ENCODE data around the gene AEBP1.

AEBP1 gene

GRCh38 chr7:44061645-44062179, 42.4 kb upstream of the AEBP1 start:
- H3K27ac ChIP-seq (ENCODE audit: low read length) = no peak overlapping the region
- H3K36me3 ChIP-seq (ENCODE audit: control insufficient read depth, insufficient read depth, low read length) = peaks cover 35% of the 10 kb centered on the region
- no peak for DNase-seq (ENCODE audit: low read depth, low spot score)
- no peaks in the 10 kb centered on the region for H3K9me3 ChIP-seq (ENCODE audit: control insufficient read depth, insufficient read depth, low read length)
- no CpG with 5 or more reads among the region's 8 CpGs for WGBS (ENCODE audit: insufficient coverage, insufficient read length)
- H3K4me1 ChIP-seq (ENCODE audit: control insufficient read depth, insufficient read depth, low read length) = peaks cover 16% of the 10 kb centered on the region
- no peak overlapping the region for H3K4me3 ChIP-seq (ENCODE audit: low read length)
- H3K27me3 ChIP-seq (ENCODE audit: control insufficient read depth, insufficient read depth, low read length) = no peaks in the 10 kb centered on the region

GRCh38 chr7:44062180-44062902, 41.8 kb upstream of the AEBP1 start:
- no CpG with 5 or more reads among the region's 11 CpGs for WGBS (ENCODE audit: insufficient coverage, insufficient read length)
- DNase-seq (ENCODE audit: low read depth, low spot score) = no peak

GRCh38 chr7:44062903-44063295, 41.2 kb upstream of the AEBP1 start:
- no peak for DNase-seq (ENCODE audit: low read depth, low spot score)
- WGBS (ENCODE audit: insufficient coverage, insufficient read length) = no CpG with 5 or more reads among the region's 3 CpGs

More at GRCh38 chr7:44062180-44062902, 41.8 kb upstream of the AEBP1 start:
- peaks cover 16% of the 10 kb centered on the region for H3K4me1 ChIP-seq (ENCODE audit: control insufficient read depth, insufficient read depth, low read length)
- no peaks in the 10 kb centered on the region for H3K27me3 ChIP-seq (ENCODE audit: control insufficient read depth, insufficient read depth, low read length)
- no peak overlapping the region for H3K27ac ChIP-seq (ENCODE audit: low read length)
- no peak overlapping the region; the same call in 1 of the 2 replicates for H3K4me3 ChIP-seq (ENCODE audit: low read length)
- peaks cover 30% of the 10 kb centered on the region for H3K36me3 ChIP-seq (ENCODE audit: control insufficient read depth, insufficient read depth, low read length)
- H3K9me3 ChIP-seq (ENCODE audit: control insufficient read depth, insufficient read depth, low read length) = no peaks in the 10 kb centered on the region

GRCh38 chr7:44063547-44063893, 40.6 kb upstream of the AEBP1 start:
- Histone ChIP-seq H3K27me3 (ENCODE audit: control insufficient read depth, insufficient read depth, low read length) (no peaks in the 10 kb centered on the region), H3K4me3 (ENCODE audit: low read length) (no peak overlapping the region), H3K4me1 (ENCODE audit: control insufficient read depth, insufficient read depth, low read length) (peaks cover 16% of the 10 kb centered on the region), H3K36me3 (ENCODE audit: control insufficient read depth, insufficient read depth, low read length) (peaks cover 24% of the 10 kb centered on the region), H3K27ac (ENCODE audit: low read length) (no peak overlapping the region), H3K9me3 (ENCODE audit: control insufficient read depth, insufficient read depth, low read length) (no peaks in the 10 kb centered on the region)
- DNase-seq (ENCODE audit: low read depth, low spot score) = no peak
- WGBS (ENCODE audit: insufficient coverage, insufficient read length) = no CpG with 5 or more reads among the region's 10 CpGs

More at GRCh38 chr7:44062903-44063295, 41.2 kb upstream of the AEBP1 start:
- Histone ChIP-seq H3K27ac (ENCODE audit: low read length) (no peak overlapping the region), H3K4me1 (ENCODE audit: control insufficient read depth, insufficient read depth, low read length) (peaks cover 16% of the 10 kb centered on the region), H3K9me3 (ENCODE audit: control insufficient read depth, insufficient read depth, low read length) (no peaks in the 10 kb centered on the region), H3K27me3 (ENCODE audit: control insufficient read depth, insufficient read depth, low read length) (no peaks in the 10 kb centered on the region), H3K4me3 (ENCODE audit: low read length) (no peak overlapping the region; the same call in 1 of the 2 replicates), H3K36me3 (ENCODE audit: control insufficient read depth, insufficient read depth, low read length) (peaks cover 30% of the 10 kb centered on the region)

GRCh38 chr7:44063894-44064651, 40.1 kb upstream of the AEBP1 start:
- Histone ChIP-seq H3K4me1 (ENCODE audit: control insufficient read depth, insufficient read depth, low read length) (peaks cover 16% of the 10 kb centered on the region), H3K27ac (ENCODE audit: low read length) (no peak overlapping the region), H3K4me3 (ENCODE audit: low read length) (no peak overlapping the region), H3K9me3 (ENCODE audit: control insufficient read depth, insufficient read depth, low read length) (no peaks in the 10 kb centered on the region), H3K36me3 (ENCODE audit: control insufficient read depth, insufficient read depth, low read length) (peaks cover 18% of the 10 kb centered on the region), H3K27me3 (ENCODE audit: control insufficient read depth, insufficient read depth, low read length) (no peaks in the 10 kb centered on the region)
- no CpG with 5 or more reads among the region's 16 CpGs for WGBS (ENCODE audit: insufficient coverage, insufficient read length)
- no peak for DNase-seq (ENCODE audit: low read depth, low spot score)

DNA sequence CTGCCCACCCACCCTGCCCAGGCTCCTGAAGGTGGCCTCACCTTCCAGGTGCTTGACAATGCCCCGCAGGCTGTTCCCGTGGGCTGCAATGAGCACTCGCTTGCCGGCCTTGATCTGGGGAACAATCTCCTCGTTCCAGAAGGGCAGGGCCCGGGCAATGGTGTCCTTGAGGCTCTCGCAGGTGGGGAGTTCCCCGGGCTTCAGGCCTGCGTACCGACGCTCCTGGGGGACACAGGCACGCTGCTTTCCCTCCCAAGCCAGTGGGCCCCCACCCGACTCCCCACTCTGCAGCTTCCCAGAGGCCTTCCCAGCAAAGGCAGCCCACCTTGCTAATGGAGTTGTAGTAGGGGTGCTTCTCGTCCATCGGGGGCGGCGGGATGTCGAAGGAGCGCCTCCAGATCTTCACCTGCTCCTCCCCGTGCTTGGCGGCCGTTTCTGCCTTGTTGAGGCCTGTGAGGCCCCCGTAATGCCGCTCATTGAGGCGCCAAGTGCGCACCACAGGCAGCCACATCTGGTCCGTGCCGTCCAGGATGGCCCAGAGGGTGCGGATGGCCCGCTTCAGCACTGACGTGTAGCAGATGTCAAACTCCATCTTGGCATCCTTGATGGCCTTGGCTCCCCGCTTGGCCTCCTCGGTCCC, 39.2 kb upstream of the AEBP1 start:
- Histone ChIP-seq H3K27me3 (ENCODE audit: control insufficient read depth, insufficient read depth, low read length) (no peaks in the 10 kb centered on the region), H3K4me1 (ENCODE audit: control insufficient read depth, insufficient read depth, low read length) (peaks cover 16% of the 10 kb centered on the region), H3K27ac (ENCODE audit: low read length) (no peak overlapping the region), H3K36me3 (ENCODE audit: control insufficient read depth, insufficient read depth, low read length) (peaks cover 12% of the 10 kb centered on the region), H3K9me3 (ENCODE audit: control insufficient read depth, insufficient read depth, low read length) (no peaks in the 10 kb centered on the region), H3K4me3 (ENCODE audit: low read length) (no peak overlapping the region)
- DNase-seq (ENCODE audit: low read depth, low spot score) = no peak
- no CpG with 5 or more reads among the region's 33 CpGs for WGBS (ENCODE audit: insufficient coverage, insufficient read length)

DNA sequence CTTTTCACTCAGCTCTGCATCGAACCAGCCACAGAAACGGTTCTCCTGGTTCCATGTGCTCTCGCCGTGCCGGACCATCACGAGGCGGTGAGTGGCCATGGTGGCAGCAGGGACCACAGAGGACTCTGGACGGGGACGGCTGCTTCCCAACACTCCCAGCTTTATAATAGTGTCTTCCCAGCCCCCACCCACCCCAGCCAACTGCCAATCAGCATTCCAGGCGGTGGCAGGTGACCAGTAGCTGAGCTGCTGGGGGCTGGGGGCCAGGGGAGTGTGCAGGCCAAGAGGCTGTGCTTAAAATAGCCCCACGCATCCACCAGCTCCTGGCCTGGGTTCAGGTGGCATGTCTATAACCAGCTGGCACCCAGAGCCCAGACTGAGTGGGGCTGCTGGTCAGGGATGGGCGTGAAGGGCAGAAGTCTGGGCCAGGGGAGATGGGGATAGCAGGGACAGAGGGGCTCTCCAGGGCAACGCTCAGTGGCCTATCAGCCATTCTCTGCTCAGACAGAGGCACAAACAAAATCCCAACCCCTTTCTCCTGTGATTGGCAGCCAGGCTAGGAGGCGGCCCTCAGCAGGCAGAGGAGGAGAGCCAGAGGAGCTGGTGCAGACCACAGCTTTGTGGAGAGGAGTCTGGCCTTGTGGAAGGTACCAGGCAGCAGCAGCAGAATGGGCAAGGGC, 38.6 kb upstream of the AEBP1 start, which contains the start of gene PGAM2:
Gene PGAM2 (minus strand): TSS at position 137 of the 680 bp plus-strand sequence. CDS start 38 bp downstream, at position 99.
- no peaks in the 10 kb centered on the region for H3K27me3 ChIP-seq (ENCODE audit: control insufficient read depth, insufficient read depth, low read length)
- peaks cover 5% of the 10 kb centered on the region; the same call in 1 of the 2 replicates for H3K36me3 ChIP-seq (ENCODE audit: control insufficient read depth, insufficient read depth, low read length)
- peaks cover 16% of the 10 kb centered on the region for H3K4me1 ChIP-seq (ENCODE audit: control insufficient read depth, insufficient read depth, low read length)
- DNase-seq (ENCODE audit: low read depth, low spot score) = no peak
- H3K27ac ChIP-seq (ENCODE audit: low read length) = no peak within 1 kb of the TSS
- WGBS (ENCODE audit: insufficient coverage, insufficient read length) = no CpG with 5 or more reads among the region's 14 CpGs
- H3K9me3 ChIP-seq (ENCODE audit: control insufficient read depth, insufficient read depth, low read length) = no peaks in the 10 kb centered on the region
- H3K4me3 ChIP-seq (ENCODE audit: low read length) = no peak within 1 kb of the TSS

- no peak overlapping the region for H3K4me3 ChIP-seq (ENCODE audit: low read length)
- no CpG with 5 or more reads among the region's 6 CpGs for WGBS (ENCODE audit: insufficient coverage, insufficient read length)
- DNase-seq (ENCODE audit: low read depth, low spot score) = no peak
- H3K36me3 ChIP-seq (ENCODE audit: control insufficient read depth, insufficient read depth, low read length) = 0 out of 2 replicates have a peak, but pooled peaks cover 4% of the 10 kb centered on the region
- H3K4me1 ChIP-seq (ENCODE audit: control insufficient read depth, insufficient read depth, low read length) = peaks cover 16% of the 10 kb centered on the region
- H3K27ac ChIP-seq (ENCODE audit: low read length) = no peak overlapping the region
- H3K9me3 ChIP-seq (ENCODE audit: control insufficient read depth, insufficient read depth, low read length) = no peaks in the 10 kb centered on the region
- H3K27me3 ChIP-seq (ENCODE audit: control insufficient read depth, insufficient read depth, low read length) = no peaks in the 10 kb centered on the region
These were observed 38.1 kb upstream of the AEBP1 start for GRCh38 chr7:44066111-44066460.

DNA sequence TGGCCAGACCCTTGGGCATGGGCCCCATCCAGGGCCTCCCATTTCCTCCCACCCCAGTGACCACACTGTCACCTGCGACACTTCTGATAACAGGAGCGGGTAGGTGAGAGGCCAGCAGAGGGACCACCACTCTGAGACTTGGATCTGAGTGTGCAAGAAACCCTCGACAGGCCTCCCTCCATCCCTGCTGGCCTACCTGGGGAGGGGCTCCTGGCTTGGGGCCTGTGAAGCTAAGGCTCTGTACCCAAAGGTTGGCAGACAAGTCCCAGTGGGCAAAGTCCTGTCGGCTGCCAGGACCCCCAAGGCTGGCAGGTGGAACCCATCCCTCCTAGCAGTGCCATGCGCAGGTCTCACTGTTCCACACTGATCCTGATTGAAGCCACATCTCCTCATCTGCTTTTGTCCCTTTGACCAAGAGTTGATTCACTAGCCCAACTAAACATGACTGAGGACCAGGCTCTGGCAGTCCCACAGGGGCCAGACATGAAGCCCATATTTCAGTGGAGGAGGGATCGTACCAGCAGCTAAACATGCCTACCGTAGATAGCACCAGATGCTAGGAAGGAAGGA, 37.6 kb upstream of the AEBP1 start:
- Histone ChIP-seq H3K27me3 (ENCODE audit: control insufficient read depth, insufficient read depth, low read length) (no peaks in the 10 kb centered on the region), H3K4me1 (ENCODE audit: control insufficient read depth, insufficient read depth, low read length) (peaks cover 16% of the 10 kb centered on the region), H3K27ac (ENCODE audit: low read length) (no peak overlapping the region), H3K36me3 (ENCODE audit: control insufficient read depth, insufficient read depth, low read length) (0 out of 2 replicates have a peak, but pooled peaks cover 1% of the 10 kb centered on the region), H3K4me3 (ENCODE audit: low read length) (no peak overlapping the region), H3K9me3 (ENCODE audit: control insufficient read depth, insufficient read depth, low read length) (no peaks in the 10 kb centered on the region)
- WGBS (ENCODE audit: insufficient coverage, insufficient read length) = no CpG with 5 or more reads among the region's 7 CpGs
- no peak for DNase-seq (ENCODE audit: low read depth, low spot score)

Measured in iPS DF 6.9 (cell line).